Measurements from ENCODE around the gene RAD51AP2. TPM values are rescaled to one million over a fixed set of nuclear protein-coding genes. Genes with fewer than 3 reads are reported as not detected.

RAD51AP2 gene
- total and polyA plus RNA-seq, 10 of the 15 experiments (the other 5 are each of a cell fraction or from before 2014, with no cell fraction given): under 0.01 to 0.02 TPM; not detected in 8

GRCh38 chr2:17521621-17522020, 3.4 kb upstream of the RAD51AP2 start (continued):
- TF ChIP-seq ELK1 (IDR thresholded peaks at IDR 0.05; ENCODE audit: low read depth, low read length): no peak

DNA sequence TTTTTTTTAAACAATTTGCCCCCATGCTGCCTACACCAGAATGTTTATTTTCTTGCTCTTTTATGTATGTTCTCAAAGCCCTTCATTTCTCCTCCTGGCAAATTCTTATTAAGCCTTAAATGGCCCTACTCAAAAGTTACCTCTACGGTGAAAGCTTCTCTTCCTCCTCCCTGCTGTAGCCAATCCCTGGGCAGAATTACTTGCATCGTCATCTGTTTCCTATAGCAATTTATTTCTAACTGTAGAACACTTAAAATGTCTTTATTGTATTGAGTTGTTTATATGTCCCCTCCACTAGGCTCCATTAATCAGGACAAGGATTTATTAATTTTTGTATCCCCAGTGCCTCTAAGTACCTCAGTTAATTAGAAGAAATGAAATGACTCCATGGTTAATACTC, 2.5 kb upstream of the RAD51AP2 start:
- H3K36me3 ChIP-seq (ENCODE audit: control insufficient read depth in 2 of 2, insufficient read depth in 2 of 2, low read length in 1 of 2): no peaks in the 10 kb centered on the region
- H2AFZ ChIP-seq (ENCODE audit: control insufficient read depth, low read depth, low read length): no peak overlapping the region
- H3K79me2 ChIP-seq (ENCODE audit: control insufficient read depth, insufficient read depth, low read length): no peaks in the 10 kb centered on the region
- no TSS peak for BruUV-seq (replicated peaks)
- no peaks in the 10 kb centered on the region for H4K20me1 ChIP-seq (ENCODE audit: control insufficient read depth, insufficient read depth)
- H3K4me3 ChIP-seq: no peak overlapping the region
- no peak for FAIRE-seq
- 3% methylated on average over 2 of the region's 2 CpGs for WGBS (ENCODE audit: insufficient coverage, insufficient replicate concordance, low lambda C conversion rate, missing lambda C conversion rate)
- RAD21 ChIA-PET (ENCODE audit: unreplicated experiment): interaction anchor here (0.7 kb wide), 1 partner anchor 53 kb away, joined by 5 read pairs; no protein-coding TSS in a partner anchor
- SMC1A ChIA-PET (ENCODE audit: uncharacterized antibody, unreplicated experiment): interaction anchor here (0.7 to 1.4 kb wide), 4 partner anchors 41 to 188 kb away, joined by 3 to 6 read pairs (median 4); no protein-coding TSS in a partner anchor
- no peak overlapping the region for H3K27ac ChIP-seq (ENCODE audit: control insufficient read depth, insufficient read depth)
- H3K9me3 ChIP-seq (replicated peaks; ENCODE audit: control insufficient read depth, insufficient read depth, low read length): no peaks in the 10 kb centered on the region
- no peaks in the 10 kb centered on the region for H3K27me3 ChIP-seq (replicated peaks in 1 of 2; ENCODE audit: control insufficient read depth in 2 of 2, insufficient read depth in 2 of 2, low read length in 1 of 2)
- H3K4me1 ChIP-seq (ENCODE audit: control insufficient read depth, insufficient read depth, low read length): peaks cover 5% of the 10 kb centered on the region; the same call in 1 of the 2 replicates
- intact Hi-C loops (cut with micrococcal nuclease; ENCODE audit: unreplicated experiment) (no loop called here), in situ Hi-C loops (cut with MboI) (no loop called here)
- CTCF ChIA-PET: no interaction called here
- H3K4me2 ChIP-seq (ENCODE audit: control insufficient read depth, insufficient read depth): no peak overlapping the region
- POLR2A ChIA-PET: interaction anchor here (0.7 kb wide), 1 partner anchor 279 kb away, joined by 3 read pairs; no protein-coding TSS in a partner anchor
- DNase-seq (ENCODE audit: low read depth, low spot score): no peak
- H3K9ac ChIP-seq (ENCODE audit: control insufficient read depth, insufficient read depth, low read length): no peak overlapping the region
- ATAC-seq: peak; percentile 52
- TF ChIP-seq CBX3 (IDR thresholded peaks at IDR 0.05; ENCODE audit: borderline replicate concordance, low read depth): no peak
- TF ChIP-seq ZNF207 (IDR thresholded peaks at IDR 0.05; ENCODE audit: borderline replicate concordance): no peak
- TF ChIP-seq CBFB (IDR thresholded peaks at IDR 0.05; ENCODE audit: low read depth): no peak
- no peak for TF ChIP-seq CEBPZ (IDR thresholded peaks at IDR 0.05; ENCODE audit: low read depth, low read length)
- no peak for TF ChIP-seq USF2 (IDR thresholded peaks at IDR 0.05; ENCODE audit: borderline replicate concordance, low read depth, low read length)
- TF ChIP-seq HDGF (IDR thresholded peaks at IDR 0.05): no peak
- TF ChIP-seq RFX5 (IDR thresholded peaks at IDR 0.05; ENCODE audit: low read depth, low read length): peak; percentile 96
- TF ChIP-seq CREM (IDR thresholded peaks at IDR 0.05; ENCODE audit: low read depth): peak; percentile 62
- no peak for TF ChIP-seq CUX1 (IDR thresholded peaks at IDR 0.05; ENCODE audit: insufficient replicate concordance, low read depth, low read length)
- no peak for TF ChIP-seq NFXL1 (IDR thresholded peaks at IDR 0.05; ENCODE audit: borderline replicate concordance)
- TF ChIP-seq ZZZ3 (IDR thresholded peaks at IDR 0.05; ENCODE audit: control insufficient read depth, insufficient read length, low read depth): no peak
- no peak for TF ChIP-seq RUNX3 (IDR thresholded peaks at IDR 0.05; ENCODE audit: low read length)
